HCT116 (cell line): ENCODE measurements around the gene CCDC89. TPM values are rescaled to one million over a fixed set of nuclear protein-coding genes. Genes with fewer than 3 reads are reported as not detected.

ENCODE experiments used
- ATAC-seq: fragments of 200-7000 bp; cut with Tn5 transposase; 2 replicates; pipeline ENCODE4 v1.9.1; 2020; ENCODE audit warnings: mild to moderate bottlenecking, moderate library complexity
- BruUV-seq: library from RNA; stranded (reverse); fragments of 400-500 nt; replicated peaks from 2 replicates; lab custom pipeline; 2021; lab: Mats Ljungman, UMichigan
- CTCF ChIA-PET: fragments of 300-600 bp; sonication (Branson Sonifier 250); formaldehyde crosslinking; loops from one replicate; lab custom pipeline; 2021; ENCODE audit warnings: antibody characterized with exemption; lab: Charles Lee
- POLR2A ChIA-PET: fragments of 300-600, 350-600 bp; sonication (Branson Sonifier 250); formaldehyde crosslinking; loops from one replicate; lab custom pipeline; 2021; ENCODE audit warnings: antibody characterized with exemption; lab: Charles Lee
- RAD21 ChIA-PET, 2 experiments: fragments of 300-600 bp; sonication (Branson Sonifier 250); formaldehyde crosslinking; loops; one replicate each; lab custom pipeline; 2023; ENCODE audit warnings: low total read pairs in 2 of 2; ENCODE audit not compliant: uncharacterized antibody in 2 of 2, unreplicated experiment in 2 of 2, low non-redundant PET in 1 of 2; lab: Charles Lee
- DNase-seq: peaks from one replicate; pipeline ENCODE4 v3.0.0-alpha.2; 2010; ENCODE audit warnings: low read depth, low spot score
- H2AFZ ChIP-seq: fragments of 200-600 bp; shearing (Covaris generic), sonication (generic); 2 replicates; pipeline ENCODE4 v1.6.1; 2017; ENCODE audit warnings: low read depth, mixed run types, mixed read lengths, antibody characterized with exemption, low read length; ENCODE audit not compliant: poor library complexity, severe bottlenecking
- H3K27ac ChIP-seq: 2 replicates; pipeline ENCODE4 v1.5.1; 2012; ENCODE audit warnings: low read depth, low read length
- H3K27me3 ChIP-seq: fragments of 200-600 bp; sonication (generic); 2 replicates; pipeline ENCODE4 v1.6.1; 2016; ENCODE audit warnings: mixed run types, low read length, mixed read lengths; ENCODE audit not compliant: insufficient read depth
- H3K36me3 ChIP-seq, 2 experiments: fragments of 200-500 bp in 1 of 2; fragments of 200-600 bp in 1 of 2; sonication (Bioruptor generic) in 1 of 2; sonication (generic) in 1 of 2; 2 replicates each; pipeline versions ENCODE4 v1.5.1 to v1.6.1; 2014 to 2016; ENCODE audit warnings: low read length in 2 of 2, inconsistent platforms in 1 of 2, mixed read lengths in 1 of 2, mixed run types in 1 of 2; ENCODE audit not compliant: insufficient read depth in 2 of 2, control insufficient read depth in 1 of 2
- H3K4me1 ChIP-seq, 2 experiments: fragments of 200-600 bp in 1 of 2; sonication (generic) in 1 of 2; 2 replicates each; pipeline versions ENCODE4 v1.5.1 to v1.6.1; 2012 to 2017; ENCODE audit warnings: low read length in 2 of 2, inconsistent platforms in 1 of 2, mild to moderate bottlenecking in 1 of 2, mixed read lengths in 1 of 2, mixed run types in 1 of 2, moderate library complexity in 1 of 2; ENCODE audit not compliant: insufficient read depth in 2 of 2, control insufficient read depth in 1 of 2
- H3K4me2 ChIP-seq: fragments of 200-600 bp; sonication (generic); 2 replicates; pipeline ENCODE4 v1.6.1; 2017; ENCODE audit warnings: mixed run types, low read length, mixed read lengths
- H3K4me3 ChIP-seq, 2 experiments: fragments of 200-600 bp in 1 of 2; sonication (generic) in 1 of 2; replicated peaks in 1 of 2; 2 replicates each; pipeline ENCODE4 v1.5.1; 2011 to 2016; ENCODE audit warnings: low read length in 2 of 2, control low read depth in 1 of 2, low read depth in 1 of 2, mild to moderate bottlenecking in 1 of 2, mixed read lengths in 1 of 2, mixed run types in 1 of 2
- H3K79me2 ChIP-seq: fragments of 200-600 bp; sonication (generic); 2 replicates; pipeline ENCODE4 v1.6.1; 2017; ENCODE audit warnings: mild to moderate bottlenecking, mixed run types, low read length, moderate library complexity, mixed read lengths; ENCODE audit not compliant: insufficient read depth
- H3K9ac ChIP-seq: fragments of 200-600 bp; sonication (generic); 2 replicates; pipeline ENCODE4 v1.6.1; 2016; ENCODE audit warnings: low read length, mixed read lengths
- H3K9me2 ChIP-seq: fragments of 200-600 bp; sonication (generic), shearing (Covaris generic); 2 replicates; pipeline ENCODE4 v1.6.1; 2017; ENCODE audit warnings: mixed run types, mild to moderate bottlenecking, moderate library complexity; ENCODE audit not compliant: insufficient read depth
- H3K9me3 ChIP-seq, 2 experiments: fragments of 200-500 bp in 1 of 2; fragments of 200-600 bp in 1 of 2; sonication (Bioruptor generic) in 1 of 2; sonication (generic) in 1 of 2; 2 replicates each; pipeline ENCODE4 v1.6.1; 2014 to 2017; ENCODE audit warnings: low read length in 2 of 2, mixed read lengths in 2 of 2, inconsistent platforms in 1 of 2, low read depth in 1 of 2, mild to moderate bottlenecking in 1 of 2, mixed run types in 1 of 2, moderate library complexity in 1 of 2; ENCODE audit not compliant: control insufficient read depth in 1 of 2, insufficient read depth in 1 of 2
- H4K20me1 ChIP-seq: fragments of 200-600 bp; sonication (generic), shearing (Covaris generic); 2 replicates; pipeline ENCODE4 v1.6.1; 2017; ENCODE audit warnings: mixed run types, mild to moderate bottlenecking, moderate library complexity; ENCODE audit not compliant: insufficient read depth
- CBX3 ChIP-seq: IDR thresholded peaks from 2 replicates; pipeline ENCODE4 v1.6.1; 2012; ENCODE audit warnings: low read depth
- CEBPB ChIP-seq: IDR thresholded peaks from 2 replicates; pipeline ENCODE4 v1.6.1; 2012; ENCODE audit warnings: low read depth
- EGR1 ChIP-seq: IDR thresholded peaks from 2 replicates; pipeline ENCODE4 v1.6.1; 2012; ENCODE audit warnings: low read depth
- ELF1 ChIP-seq: IDR thresholded peaks from 2 replicates; pipeline ENCODE4 v1.6.1; 2012; ENCODE audit warnings: low read depth, borderline replicate concordance
- EZH2 ChIP-seq: fragments of 200-600 bp; sonication (generic); IDR thresholded peaks from 2 replicates; pipeline ENCODE4 v1.6.1; 2017; ENCODE audit warnings: antibody characterized with exemption, mixed run types
- FOSL1 ChIP-seq: IDR thresholded peaks from 2 replicates; pipeline ENCODE4 v1.6.1; 2012; ENCODE audit warnings: low read depth
- JUND ChIP-seq: IDR thresholded peaks from 2 replicates; pipeline ENCODE4 v1.6.1; 2012
- POLR2A ChIP-seq: IDR thresholded peaks from 2 replicates; pipeline ENCODE4 v1.7.0; 2011; ENCODE audit warnings: borderline replicate concordance; ENCODE audit not compliant: insufficient read depth, insufficient read length; ENCODE audit errors: extremely low read depth
- POLR2AphosphoS5 ChIP-seq: IDR thresholded peaks from 2 replicates; pipeline ENCODE4 v1.6.1; 2011; ENCODE audit warnings: mild to moderate bottlenecking, low read depth, low read length, moderate library complexity
- SIN3A ChIP-seq: IDR thresholded peaks from 2 replicates; pipeline ENCODE4 v1.6.1; 2012; ENCODE audit warnings: low read depth
- SP1 ChIP-seq: IDR thresholded peaks from 2 replicates; pipeline ENCODE4 v1.6.1; 2012; ENCODE audit warnings: low read depth
- SRF ChIP-seq: IDR thresholded peaks from 2 replicates; pipeline ENCODE4 v1.6.1; 2012; ENCODE audit warnings: low read depth
- TCF7L2 ChIP-seq: IDR thresholded peaks from 2 replicates; pipeline ENCODE4 v1.7.0; 2011; ENCODE audit warnings: borderline replicate concordance, inconsistent platforms; ENCODE audit not compliant: insufficient read depth, insufficient read length; ENCODE audit errors: extremely low read depth
- YY1 ChIP-seq: IDR thresholded peaks from 2 replicates; pipeline ENCODE4 v1.6.1; 2011; ENCODE audit warnings: low read length, low read depth, moderate library complexity, mild to moderate bottlenecking; ENCODE audit not compliant: insufficient replicate concordance; ENCODE audit errors: extremely low read depth
- ZFX ChIP-seq: fragments of 450-650 bp; IDR thresholded peaks from 2 replicates; pipeline ENCODE4 v1.6.1; 2017
- ZNF274 ChIP-seq: fragments of 200-500 bp; sonication (Bioruptor generic); IDR thresholded peaks from 2 replicates; pipeline ENCODE4 v1.6.1; 2014; ENCODE audit warnings: mild to moderate bottlenecking, low read depth, low read length, inconsistent platforms
- intact Hi-C: fragments of 100-400 bp; cut with micrococcal nuclease; formaldehyde crosslinking; loops from 2 replicates; pipeline ENCODE4 v1.10.0; 2022
- total RNA-seq: library from RNA; stranded (reverse); gene quantifications from one replicate; pipeline ENCODE4 v1.2.1, GENCODE V29; 2021; ENCODE audit not compliant: unreplicated experiment
- TF ChIP-seq, protein P1 (sequence below): IDR thresholded peaks from 2 replicates; pipeline ENCODE4 v1.6.1; 2012
- TF ChIP-seq, protein P2 (sequence below): IDR thresholded peaks from 2 replicates; pipeline ENCODE4 v1.6.1; 2011; ENCODE audit warnings: mild to moderate bottlenecking, low read length, moderate library complexity; ENCODE audit not compliant: insufficient replicate concordance; ENCODE audit errors: extremely low read depth
- TF ChIP-seq, protein P3 (sequence below), 3 experiments: fragments of 200-600 bp in 1 of 3; sonication (generic) in 1 of 3; IDR thresholded peaks in 2 of 3; conservative IDR thresholded peaks in 1 of 3; 2 replicates each; pipeline ENCODE4 v1.5.1; 2012 to 2017; ENCODE audit warnings: low read depth in 2 of 3, low read length in 2 of 3, antibody characterized with exemption in 1 of 3, borderline replicate concordance in 1 of 3, control low read depth in 1 of 3, mild to moderate bottlenecking in 1 of 3, mixed read lengths in 1 of 3, mixed run types in 1 of 3, moderate library complexity in 1 of 3; ENCODE audit not compliant: insufficient read depth in 1 of 3
- TF ChIP-seq, protein P4 (sequence below): IDR thresholded peaks from 2 replicates; pipeline ENCODE4 v1.6.1; 2012

The CCDC89 gene
- total RNA-seq, 1 experiment from 2014 or later = 0.22 TPM

DNA sequence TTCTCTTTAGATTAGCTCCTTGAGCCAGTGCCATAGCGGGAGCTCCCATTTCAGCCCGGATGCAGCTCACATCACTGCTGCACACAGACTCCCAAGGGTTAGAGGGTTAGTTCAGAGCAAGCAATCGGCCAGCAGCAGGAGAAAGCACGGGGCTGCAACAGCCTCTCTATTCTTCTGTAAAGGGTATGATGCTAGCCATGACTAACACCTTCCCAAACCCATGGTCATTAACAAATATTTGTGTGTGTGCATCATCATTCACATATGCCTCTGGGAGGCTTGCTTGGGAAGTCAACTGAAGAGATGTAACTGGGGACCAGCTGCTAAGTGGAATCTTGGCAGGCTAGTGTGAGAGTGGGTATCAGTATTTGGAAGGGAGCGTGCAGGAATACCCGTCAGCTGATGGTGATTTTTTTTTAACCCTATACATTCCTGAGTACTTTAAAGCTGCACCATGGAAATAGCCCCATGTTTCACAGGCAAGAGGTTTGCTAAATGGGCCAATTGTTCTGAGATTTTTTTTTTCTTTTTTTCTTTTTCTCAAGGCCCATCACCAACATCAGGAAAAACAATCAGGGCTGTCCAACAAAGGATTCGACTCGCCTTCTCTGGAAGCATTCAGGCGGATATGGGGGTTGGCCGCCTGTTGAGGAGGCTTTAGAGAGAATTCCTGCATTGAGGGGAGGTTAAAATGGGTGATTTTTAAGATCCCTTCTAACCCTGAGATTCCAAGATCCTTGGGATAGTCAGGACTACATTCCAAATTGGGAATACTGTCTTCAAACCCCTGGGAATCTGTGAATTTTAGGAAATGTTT, 33.2 kb upstream of the CCDC89 start (continued):
- TF ChIP-seq SRF = 0 out of 2 replicates have a peak, but pooled peaks have one; percentile 51
- TF ChIP-seq, protein P1, sequence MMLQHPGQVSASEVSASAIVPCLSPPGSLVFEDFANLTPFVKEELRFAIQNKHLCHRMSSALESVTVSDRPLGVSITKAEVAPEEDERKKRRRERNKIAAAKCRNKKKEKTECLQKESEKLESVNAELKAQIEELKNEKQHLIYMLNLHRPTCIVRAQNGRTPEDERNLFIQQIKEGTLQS = peak; percentile 83
- no peak for TF ChIP-seq TCF7L2

DNA sequence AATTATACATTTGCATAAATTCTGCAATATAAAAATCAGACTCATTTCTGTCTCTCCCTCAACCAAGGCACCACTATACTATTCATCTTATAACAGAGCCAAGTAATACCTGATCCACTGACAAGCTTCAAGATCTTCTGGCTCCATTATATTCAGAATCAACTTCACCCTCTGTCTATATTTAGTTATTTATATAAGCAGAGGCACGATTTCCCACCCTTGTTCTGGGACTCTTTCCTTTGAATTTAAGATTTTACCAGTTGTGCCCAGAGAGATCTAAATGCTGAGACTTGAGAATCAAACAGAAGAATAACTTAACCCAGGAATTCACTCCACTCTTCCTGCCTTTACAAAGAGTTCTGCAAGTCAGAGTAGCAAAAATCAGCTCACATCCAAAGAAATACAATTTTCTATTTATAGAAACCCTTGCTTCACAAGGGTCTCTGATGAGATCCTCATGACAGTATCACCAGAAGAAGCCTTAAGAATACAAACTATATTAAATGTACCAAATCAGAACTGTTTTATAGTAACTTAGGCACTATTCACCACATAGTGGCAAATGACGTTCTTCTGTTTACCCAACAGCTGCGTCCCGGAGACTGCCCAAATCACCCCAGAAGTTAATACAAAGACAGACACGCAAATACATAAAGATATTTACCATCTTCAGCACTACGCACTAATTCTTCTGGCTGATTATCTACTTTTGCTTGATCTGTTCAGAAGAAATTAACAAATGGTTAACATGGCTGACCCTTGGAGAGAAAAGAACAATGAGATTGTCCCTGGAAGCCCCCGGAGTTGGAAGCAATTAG, 32.3 kb upstream of the CCDC89 start:
- RAD21 ChIA-PET = no interaction called here

More for the DNA sequence above, 32.3 kb upstream of the CCDC89 start:
- Histone ChIP-seq H3K27me3 (no peaks in the 10 kb centered on the region), H3K4me2 (peak overlapping the region; percentile 65), H3K27ac (no peak overlapping the region), H3K4me3 (peak overlapping the region in 1 of 2 experiments; percentile 26; a peak in 1 of 4 replicates), H4K20me1 (no peaks in the 10 kb centered on the region), H3K9me2 (no peaks in the 10 kb centered on the region), H3K9ac (no peak overlapping the region), H3K9me3 (no peaks in the 10 kb centered on the region), H3K79me2 (no peaks in the 10 kb centered on the region), H2AFZ (no peak overlapping the region), H3K36me3 (no peaks in the 10 kb centered on the region), H3K4me1 (peaks cover 13 to 51% of the 10 kb centered on the region in 2 experiments; a peak in 3 of 4 replicates)
- BruUV-seq = no TSS peak
- POLR2A ChIA-PET = no interaction called here
- TF ChIP-seq JUND (no peak), FOSL1 (no peak), SIN3A (no peak), ELF1 (no peak), ZNF274 (no peak), POLR2A (no peak), TCF7L2 (no peak), EZH2 (no peak), POLR2AphosphoS5 (no peak), CBX3 (no peak), YY1 (no peak), EGR1 (no peak), ZFX (no peak), SRF (no peak), SP1 (no peak), CEBPB (no peak)
- TF ChIP-seq, protein P2, sequence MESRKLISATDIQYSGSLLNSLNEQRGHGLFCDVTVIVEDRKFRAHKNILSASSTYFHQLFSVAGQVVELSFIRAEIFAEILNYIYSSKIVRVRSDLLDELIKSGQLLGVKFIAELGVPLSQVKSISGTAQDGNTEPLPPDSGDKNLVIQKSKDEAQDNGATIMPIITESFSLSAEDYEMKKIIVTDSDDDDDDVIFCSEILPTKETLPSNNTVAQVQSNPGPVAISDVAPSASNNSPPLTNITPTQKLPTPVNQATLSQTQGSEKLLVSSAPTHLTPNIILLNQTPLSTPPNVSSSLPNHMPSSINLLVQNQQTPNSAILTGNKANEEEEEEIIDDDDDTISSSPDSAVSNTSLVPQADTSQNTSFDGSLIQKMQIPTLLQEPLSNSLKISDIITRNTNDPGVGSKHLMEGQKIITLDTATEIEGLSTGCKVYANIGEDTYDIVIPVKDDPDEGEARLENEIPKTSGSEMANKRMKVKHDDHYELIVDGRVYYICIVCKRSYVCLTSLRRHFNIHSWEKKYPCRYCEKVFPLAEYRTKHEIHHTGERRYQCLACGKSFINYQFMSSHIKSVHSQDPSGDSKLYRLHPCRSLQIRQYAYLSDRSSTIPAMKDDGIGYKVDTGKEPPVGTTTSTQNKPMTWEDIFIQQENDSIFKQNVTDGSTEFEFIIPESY = no peak
- TF ChIP-seq, protein P3, sequence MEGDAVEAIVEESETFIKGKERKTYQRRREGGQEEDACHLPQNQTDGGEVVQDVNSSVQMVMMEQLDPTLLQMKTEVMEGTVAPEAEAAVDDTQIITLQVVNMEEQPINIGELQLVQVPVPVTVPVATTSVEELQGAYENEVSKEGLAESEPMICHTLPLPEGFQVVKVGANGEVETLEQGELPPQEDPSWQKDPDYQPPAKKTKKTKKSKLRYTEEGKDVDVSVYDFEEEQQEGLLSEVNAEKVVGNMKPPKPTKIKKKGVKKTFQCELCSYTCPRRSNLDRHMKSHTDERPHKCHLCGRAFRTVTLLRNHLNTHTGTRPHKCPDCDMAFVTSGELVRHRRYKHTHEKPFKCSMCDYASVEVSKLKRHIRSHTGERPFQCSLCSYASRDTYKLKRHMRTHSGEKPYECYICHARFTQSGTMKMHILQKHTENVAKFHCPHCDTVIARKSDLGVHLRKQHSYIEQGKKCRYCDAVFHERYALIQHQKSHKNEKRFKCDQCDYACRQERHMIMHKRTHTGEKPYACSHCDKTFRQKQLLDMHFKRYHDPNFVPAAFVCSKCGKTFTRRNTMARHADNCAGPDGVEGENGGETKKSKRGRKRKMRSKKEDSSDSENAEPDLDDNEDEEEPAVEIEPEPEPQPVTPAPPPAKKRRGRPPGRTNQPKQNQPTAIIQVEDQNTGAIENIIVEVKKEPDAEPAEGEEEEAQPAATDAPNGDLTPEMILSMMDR (IDR thresholded peaks at IDR 0.05 in 2 of 3, conservative IDR thresholded peaks at IDR 0.05 in 1 of 3; ENCODE audit: borderline replicate concordance in 1 of 3, insufficient read depth in 1 of 3, low read depth in 2 of 3, low read length in 2 of 3) = no peak
- TF ChIP-seq, protein P4, sequence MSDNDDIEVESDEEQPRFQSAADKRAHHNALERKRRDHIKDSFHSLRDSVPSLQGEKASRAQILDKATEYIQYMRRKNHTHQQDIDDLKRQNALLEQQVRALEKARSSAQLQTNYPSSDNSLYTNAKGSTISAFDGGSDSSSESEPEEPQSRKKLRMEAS = no peak
- CTCF ChIA-PET = no interaction called here
- DNase-seq (no peak), ATAC-seq (no peak)
- intact Hi-C loops = no loop called here
